HG03575 (cell line): ENCODE measurements around the gene KCP.
"Not testable (repeated sequence)": the region's sequence is repeated elsewhere in the genome, so short reads cannot be mapped to it uniquely, and the experiment has no call there.

Experiments
- ATAC-seq: cut with Tn5 transposase; IDR thresholded peaks from one replicate; pipeline ENCODE4 v1.9.1; 2021; ENCODE audit not compliant: unreplicated experiment, insufficient number of reproducible peaks, low FRiP score; ENCODE audit errors: extremely low read depth

KCP gene

DNA sequence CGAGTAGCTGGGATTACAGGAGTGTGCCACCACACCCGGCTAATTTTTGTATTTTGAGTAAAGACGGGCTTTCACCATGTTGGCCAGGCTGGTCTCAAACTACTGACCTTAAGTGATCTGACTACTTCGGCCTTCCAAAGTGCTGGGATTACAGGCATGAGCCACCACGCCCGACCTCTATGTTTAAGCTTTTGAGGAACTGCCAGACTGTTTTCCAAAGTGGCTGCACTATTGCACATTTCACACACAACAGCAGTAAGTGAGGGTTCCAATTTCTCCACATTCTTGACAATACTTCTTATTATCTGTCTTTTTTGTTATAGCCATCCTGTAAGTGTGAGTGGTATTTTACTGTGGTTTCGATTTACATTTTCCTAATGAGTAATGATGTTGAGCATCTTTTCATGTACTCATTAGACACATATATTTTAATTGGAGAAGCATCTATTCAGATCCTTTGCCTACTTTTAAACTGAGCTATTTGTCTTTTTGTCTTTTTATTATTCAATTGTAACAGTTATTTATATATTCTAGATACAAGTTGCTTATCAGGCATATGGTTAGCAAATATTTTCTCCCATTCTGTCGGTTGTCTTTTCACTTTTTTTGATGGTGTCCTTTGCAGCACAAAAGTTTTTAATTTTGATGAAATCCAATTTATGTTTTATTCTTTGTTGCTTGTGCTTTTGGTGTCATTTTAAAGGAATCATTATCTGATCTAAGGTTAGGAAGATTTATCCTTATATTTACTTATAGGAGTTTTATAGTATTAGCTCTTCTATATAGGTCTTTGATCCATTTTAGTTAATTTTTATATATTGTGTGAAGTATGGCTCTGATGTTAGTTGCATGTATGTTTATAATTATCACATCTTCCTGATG, 14.4 kb upstream of the KCP start:
- no peak for ATAC-seq

DNA sequence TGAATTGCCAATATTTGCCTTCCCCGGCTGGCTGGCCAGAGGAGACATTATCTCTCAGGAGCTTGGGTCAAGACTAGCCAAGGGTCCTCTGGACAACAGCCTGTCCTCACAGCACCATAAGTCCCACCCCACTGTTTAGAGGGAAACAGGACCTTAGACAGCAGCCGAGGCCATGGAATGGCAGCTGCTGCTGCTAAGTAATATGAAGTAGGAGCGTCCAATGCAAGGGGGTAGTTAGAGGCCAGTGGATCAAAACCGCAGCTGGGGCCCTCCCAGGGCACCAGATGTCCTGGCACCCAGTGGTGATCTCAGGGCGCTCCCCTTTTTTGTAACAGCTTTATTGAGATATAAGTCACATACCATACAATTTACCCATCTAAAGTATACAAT, 12.9 kb upstream of the KCP start:
- ATAC-seq: no peak

DNA sequence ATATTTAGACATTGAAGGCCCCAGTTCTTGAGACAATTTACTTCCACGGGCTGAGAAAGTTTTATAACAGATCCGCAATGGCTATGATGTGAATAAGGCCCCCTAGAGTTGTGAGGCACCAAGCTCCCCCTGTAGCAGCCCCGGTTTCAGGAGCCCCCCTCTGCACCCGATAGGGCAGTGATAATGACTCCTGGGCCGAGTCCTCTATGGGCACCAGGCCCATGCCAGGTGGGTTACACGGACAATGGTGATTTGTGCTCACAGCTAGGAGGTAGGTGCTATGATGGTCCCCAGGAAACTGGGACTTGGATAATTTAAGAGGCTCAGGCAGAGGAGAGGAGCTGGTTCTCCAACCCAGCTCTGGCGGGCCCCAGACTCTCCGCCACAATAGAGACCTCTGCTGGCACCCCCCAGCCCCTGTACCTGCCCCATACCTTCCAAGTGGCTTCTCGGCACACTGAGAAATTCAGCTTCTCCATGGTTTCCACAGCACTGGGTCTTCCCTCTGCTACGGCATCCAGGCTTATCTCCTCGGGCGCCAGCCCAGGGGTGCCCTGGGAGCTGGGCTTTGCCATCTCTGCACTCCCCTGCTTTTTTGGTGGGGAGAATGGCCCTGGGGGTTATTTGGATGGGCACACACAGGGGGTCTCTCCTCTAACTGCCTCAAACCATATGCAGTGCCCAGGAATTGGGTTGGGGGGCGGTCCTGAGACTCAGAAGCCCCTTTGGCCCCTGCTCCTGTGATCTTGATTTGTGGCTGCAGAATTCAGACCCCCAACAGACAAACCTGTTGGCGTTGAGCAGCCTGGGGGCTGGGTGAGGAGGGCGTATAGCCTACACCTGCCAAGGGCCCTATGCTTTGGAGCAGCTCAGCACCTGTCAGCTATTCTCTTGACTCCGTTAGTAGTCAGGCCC, 12.2 kb upstream of the KCP start:
- ATAC-seq: no peak

DNA sequence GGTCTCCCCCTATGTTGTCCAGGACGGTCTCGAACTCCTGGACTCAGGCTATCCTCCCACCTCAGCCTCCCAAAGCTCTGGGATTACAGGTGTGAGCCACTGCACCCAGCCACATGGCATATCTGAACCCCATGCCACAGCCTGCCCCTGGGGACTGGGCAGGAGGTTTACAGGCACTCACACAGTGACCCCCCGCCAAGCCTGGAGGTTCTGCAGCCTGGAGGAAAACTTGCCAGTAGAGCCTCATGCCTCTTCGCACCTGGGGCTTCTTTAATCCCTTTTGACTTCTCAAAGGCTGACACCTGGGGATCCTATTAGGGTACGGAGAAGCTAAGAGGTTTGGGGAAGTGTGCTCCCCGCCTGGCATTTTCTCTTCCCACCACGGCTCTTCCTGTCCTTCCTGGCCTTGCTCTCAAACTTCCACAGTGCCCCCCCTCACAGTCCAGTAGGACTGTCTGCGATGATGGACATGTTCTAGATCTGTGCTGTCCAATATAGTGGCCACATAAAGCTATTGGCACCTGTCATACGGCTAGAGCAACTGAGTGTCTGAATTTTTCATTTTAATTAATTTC, 11.4 kb upstream of the KCP start:
- no peak for ATAC-seq

DNA sequence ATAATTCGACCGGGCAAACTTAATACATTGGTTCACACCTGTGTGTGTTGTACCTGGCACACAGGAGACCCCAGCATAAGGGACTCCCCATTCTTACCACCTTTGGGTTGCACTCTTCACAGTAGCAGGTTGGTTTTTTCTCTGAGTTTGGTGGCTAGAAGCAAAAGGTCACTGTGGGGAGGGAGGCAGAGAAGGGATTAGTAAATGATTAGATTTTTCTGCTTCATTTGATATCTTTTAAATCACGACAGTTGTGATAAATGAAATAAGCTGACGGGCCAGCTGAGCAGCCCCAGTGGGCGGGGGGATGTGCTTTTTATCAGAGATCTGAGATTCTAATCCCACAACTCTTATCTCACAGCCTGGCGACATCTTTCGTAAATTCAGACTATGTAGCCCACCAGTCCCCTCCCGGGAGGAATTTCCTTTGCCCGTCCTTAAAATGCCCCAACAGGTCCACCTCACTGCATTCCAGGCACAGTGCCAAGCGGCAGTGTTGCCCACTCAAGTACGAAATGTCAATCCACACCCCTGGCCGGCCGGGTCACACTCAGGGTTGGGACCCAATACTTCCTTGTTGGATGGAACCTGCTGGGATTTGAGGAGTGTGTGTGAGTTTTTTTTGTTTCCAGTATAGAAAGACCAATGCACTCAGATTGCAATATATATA, 10.5 kb upstream of the KCP start:
- no peak for ATAC-seq

DNA sequence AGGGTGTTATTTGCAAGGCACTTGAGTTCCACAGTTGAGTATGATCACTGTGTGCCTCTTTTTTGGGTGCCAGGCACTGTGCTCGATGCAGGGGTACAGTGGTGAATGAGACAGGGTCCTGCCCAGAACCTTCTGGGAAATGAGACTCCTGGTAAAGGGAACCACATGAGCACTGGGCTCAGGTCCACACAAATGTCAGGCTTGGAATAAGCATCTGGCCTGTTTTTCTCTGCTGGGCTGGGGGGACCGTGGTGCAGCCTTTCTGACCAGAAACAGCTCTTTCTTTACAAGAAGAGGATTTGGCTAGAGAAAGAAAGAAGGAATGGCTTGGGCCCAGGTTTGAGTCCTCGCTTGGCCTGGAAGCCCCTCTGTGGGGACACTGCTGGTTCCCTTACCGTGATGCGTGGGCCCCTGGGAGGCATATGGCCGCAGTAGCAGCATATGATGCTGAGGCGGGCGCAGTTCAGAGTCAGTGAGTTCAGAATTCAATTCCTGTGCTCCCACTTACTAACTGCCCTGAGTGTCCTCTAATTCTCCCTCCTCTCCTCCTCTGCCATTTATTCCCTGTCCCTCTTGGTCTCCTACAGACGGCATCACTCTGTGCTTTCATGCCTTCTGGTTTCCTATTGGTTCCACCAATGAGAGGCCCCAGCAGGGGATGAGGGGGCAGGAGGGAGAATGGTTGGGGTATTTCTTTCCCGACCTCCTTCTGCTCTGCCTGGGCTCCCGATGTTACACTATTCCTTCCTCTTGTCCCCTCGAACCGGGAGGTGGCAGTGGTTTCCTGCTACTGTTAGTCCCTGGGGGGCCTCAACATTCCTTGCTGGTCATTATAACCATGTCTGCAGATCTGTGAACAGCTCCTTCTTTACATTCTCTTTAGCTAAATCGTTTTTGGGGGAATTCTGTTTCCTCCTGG, 9.6 kb upstream of the KCP start:
- no peak for ATAC-seq

DNA sequence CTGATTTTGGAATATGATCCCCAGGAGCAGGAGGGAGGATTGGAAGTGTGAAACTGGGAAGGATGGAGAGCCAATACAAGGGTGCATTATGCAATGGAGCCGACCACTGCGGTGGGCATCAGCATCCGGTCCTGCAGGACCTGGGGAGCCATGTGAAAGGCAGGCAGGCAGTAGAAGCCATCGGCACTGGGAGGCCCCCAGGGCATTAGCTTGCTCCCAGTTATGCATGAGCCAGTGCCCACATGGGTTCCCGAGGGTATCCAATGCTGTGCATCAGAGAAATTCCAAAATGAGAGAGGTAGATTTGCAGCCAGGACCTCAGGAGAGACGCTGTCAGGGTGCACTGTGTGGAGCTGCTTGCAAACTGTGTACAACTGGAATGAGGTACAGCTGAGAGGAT, 8.7 kb upstream of the KCP start:
- no peak for ATAC-seq

DNA sequence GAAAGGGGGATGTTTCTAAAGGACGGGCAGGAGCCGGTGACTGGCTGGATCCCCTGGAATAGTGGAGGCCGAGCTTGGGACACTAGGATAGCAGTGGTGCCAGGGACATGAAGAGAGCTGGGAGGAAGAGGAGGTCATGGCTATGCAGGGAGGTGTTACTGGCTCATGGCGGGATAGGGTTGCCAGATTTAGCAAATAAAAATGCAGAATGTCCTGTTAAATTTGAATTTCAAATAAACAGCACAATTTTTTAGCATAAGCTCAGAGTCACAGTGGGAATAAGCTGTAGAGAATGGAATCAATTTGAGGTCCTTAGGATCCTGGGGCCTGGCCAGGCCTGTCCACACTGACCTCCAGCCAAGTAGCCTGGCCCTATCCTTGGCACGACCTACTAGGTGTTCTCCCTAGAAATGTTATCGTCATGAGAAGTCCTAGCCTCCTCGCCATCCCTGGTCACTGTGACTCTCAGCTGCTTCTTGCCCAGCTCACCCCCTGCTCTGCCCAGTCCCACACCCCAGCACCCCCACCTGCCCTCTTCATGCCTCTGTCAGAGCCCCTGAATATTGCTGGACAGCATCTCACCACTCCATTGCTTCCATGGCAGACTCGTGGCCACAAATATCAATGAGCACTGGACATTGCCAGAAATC, 7.6 kb upstream of the KCP start:
- ATAC-seq: no peak

DNA sequence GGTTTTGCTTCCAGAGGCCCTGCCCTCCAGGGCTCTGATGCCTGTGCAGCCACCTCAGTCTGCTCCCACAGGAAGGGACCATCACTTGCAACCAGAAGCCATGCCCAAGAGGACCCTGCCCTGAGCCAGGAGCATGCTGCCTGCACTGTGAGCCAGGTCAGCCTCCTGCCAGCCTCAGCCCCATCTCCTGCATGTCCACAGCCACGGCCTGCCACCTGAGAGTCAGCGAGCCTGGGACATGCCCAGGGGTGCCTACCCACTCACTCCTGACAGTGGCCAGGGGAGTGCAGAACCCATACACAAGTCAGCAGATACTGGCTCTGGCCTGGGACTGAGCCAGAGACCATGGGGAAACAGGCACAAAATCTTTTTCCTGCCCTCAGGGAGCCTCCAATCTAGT, 6.6 kb upstream of the KCP start:
- ATAC-seq: no peak

DNA sequence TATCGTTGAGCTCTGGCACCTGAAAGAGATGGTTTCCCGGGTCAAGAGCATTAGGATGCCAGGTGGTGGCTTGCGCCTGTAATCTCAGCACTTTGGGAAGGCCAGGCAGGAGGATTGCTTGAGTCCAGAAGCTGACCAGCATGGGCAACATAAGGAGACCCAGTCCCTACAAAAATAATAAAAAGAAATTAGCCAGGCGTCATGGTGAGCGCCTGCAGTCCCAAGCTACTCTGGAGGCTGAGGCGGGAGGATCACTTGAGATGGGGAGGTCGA, 6.1 kb upstream of the KCP start:
- no peak for ATAC-seq

DNA sequence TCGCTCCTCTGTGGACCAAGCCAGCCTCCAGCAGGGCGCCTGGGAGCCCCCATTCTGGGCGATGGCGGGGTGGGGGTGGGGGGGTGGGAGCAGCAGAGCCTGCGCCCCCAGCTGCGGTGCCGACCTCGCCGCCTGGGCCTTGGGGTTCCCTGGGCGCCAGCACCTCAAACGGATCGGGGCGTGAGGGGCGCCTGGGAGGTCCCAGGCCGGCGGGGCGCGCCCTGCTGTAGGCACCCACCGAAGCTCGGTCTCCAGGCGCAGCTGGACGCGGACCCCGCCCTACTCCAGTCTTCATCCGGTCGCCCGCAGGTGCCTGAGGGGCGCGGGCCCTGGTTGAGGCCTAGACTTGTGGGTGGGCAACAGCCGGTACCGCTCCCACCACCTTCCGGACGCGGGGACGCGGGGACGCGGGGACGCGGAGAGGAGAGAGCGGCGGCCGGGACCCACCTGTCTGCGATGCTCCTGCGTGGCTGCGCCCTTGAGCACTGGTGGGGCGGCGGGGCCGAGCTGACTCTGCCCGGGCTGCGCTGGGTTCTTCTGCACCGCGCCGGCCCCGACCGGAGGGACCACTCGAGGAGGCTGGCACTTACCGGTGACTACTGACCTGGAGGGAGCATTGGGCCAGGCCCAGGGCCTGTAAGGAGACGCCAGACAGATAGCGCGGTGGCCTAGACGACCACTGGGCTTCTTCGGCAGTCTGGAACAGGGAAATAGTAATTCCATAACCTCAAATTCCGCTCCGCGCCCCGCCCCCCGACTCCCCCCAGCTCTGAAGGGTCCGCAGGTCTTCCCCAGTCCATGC, 5.5 kb upstream of the KCP start:
- ATAC-seq: no peak

DNA sequence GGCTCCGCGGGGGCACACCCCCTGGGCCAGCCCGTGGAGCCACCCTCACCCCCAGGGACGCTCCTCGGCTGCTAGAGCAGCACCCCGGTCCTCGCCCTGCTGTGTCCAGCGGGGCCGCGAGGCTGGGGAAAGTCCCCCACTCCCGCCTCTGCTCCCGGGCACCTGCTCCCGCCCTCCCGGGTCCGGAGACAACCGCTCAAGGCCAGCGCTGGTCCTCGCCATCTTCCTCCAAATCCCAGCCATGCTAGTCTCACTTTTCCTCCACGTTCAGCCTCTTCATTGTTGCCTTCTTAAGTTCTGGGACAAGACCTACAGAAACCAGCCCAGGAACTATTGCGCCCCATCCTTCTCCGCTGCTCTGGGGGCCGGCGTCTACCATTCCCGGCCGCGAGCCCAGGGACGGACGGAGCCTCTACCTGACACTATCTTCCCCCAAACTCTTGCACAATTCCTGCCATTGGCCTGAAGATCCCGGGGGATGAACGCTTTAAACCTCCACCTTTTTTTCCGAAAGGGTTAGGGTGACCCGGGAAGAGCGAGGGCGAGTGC, 4.8 kb upstream of the KCP start:
- ATAC-seq: no peak

DNA sequence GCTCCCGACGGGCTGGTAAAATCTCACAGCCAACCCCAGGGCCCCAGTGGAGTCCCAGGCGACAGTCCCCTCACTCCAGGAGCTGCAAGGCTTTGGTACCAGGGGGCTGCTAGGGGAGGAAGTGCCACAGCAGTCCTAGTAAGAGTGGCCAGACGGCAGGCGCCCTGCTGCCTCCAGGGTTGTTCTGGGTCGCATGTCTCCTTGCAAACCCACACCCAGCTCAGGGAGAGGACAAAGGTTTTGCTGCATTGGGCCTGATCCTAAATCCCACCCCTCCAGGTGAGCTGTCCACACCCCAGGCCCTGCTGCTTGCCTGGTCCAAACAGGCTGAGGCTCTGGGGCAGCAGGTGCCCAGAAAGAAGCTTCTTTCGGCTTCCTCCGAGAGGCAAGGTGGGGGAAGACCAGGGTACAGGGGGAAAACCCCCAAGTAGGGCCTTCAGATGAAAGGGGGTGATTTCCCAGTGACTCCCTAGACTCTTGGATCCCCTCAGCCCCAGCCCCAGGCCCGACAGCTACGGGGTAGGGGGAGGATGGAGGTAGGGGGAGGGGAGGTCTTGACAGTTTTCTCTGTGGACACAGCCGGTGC, 4.2 kb upstream of the KCP start:
- no peak for ATAC-seq

DNA sequence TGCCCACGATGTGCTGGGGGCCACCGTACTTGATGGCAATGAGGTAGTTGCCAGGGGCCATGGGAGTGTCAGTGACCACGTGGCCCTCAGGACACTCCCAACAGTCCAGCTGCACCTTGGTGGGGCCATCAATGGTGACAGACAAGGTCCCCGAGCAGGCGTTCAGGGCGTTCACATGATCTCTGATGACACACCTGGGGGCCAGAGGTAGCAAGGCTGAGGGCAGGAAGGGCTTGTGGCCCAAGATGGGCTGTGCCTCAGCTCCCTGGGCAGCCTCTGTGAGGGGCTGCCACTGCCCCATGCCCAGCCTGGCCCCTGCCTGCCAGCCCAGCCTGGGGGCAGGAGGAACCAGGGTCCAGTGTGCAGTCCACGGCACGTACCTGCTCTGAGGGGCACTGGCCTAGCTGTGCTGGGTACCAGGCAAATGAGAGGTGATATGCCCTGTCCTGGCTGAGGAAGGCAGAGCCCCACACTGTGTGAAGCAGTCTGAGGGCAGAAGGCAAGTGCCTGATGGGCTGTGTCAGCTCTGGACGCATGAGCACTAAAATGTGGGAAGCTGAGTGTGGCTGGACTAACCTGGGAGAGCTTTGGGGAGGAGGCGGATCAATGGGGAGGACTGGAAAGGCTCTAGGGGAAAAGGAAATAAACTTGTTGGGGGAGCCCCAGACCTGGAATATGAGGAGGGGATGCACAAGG, 3.5 kb upstream of the KCP start:
- ATAC-seq: no peak

DNA sequence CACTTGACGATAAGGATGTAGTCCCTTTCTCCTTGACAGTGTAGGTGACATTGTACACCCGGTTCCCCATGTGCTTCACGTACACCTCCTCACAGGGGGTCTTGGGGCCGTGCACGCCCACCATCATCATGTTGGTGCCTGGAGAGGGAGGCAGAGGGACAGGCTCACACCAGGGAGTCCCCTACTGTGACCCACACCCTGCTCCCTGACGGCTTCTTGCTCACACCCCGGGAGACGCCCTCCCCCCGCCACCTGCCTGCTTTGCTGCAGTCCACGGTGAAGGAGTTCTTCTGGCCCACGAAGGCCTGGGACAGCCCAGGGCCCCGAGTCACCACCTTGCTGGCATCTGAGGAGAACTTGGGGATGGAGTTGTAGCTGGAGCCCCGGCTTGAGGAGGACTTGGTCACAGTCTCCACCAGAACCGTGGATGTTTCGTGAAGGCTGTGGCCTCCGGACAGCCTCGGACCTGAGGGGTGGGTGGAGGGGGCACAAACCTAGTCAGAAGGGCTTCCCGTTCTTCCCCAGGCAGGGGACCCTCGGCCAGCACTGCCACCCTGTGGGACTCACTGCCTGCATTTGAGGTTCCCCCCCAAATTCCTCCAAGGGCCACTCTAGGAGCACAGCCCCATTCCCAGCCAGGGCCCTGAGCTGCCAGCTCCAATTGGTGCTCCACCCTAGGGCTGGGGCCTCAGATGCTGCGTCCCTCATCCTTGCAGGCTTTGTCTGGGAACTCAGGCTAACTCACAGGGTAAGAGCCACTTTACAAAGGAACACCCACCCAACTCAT, 2.4 kb upstream of the KCP start:
- ATAC-seq: not testable (repeated sequence)
